ENCODE measurements around the gene CARM1. TPM values are rescaled to one million over a fixed set of nuclear protein-coding genes. Genes with fewer than 3 reads are reported as not detected.

CARM1 gene
- total and polyA plus RNA-seq, 2 of the 13 experiments (the other 11 are each of a cell fraction or from before 2014, with no cell fraction given): 27.6 to 55.8 TPM

- in situ Hi-C loops (cut with HindIII; ENCODE audit: extremely low pct_ligation_motif_present, low pct_unique_long_range_greater_than_20kb) (no loop called here), intact Hi-C loops (cut with micrococcal nuclease; ENCODE audit: unreplicated experiment) (loop anchor here (10.0 kb wide), 1 partner anchor 47 kb away; the partner anchor contains the start of genes TIMM29 and YIPF2)
- no peak overlapping the region for H2AFZ ChIP-seq (ENCODE audit: low read length)
- H3K27ac ChIP-seq (ENCODE audit: extremely low read length, insufficient read depth, low read length): peak overlapping the region; percentile 70
- TSS peak; percentile 29 for BruUV-seq (replicated peaks)
- FAIRE-seq (no peak), DNase-seq (ENCODE audit: low spot score) (no peak), ATAC-seq (no peak)
- H3K4me2 ChIP-seq (ENCODE audit: low read depth, low read length): peak overlapping the region; percentile 29; the same call in 1 of the 2 replicates
- H3K9ac ChIP-seq (ENCODE audit: insufficient read depth, low read depth, low read length): 0 out of 2 replicates have a peak overlapping the region, but pooled peaks have one; percentile 0
- H3K9me3 ChIP-seq (ENCODE audit: low read length): no peaks in the 10 kb centered on the region
- H3K27me3 ChIP-seq (ENCODE audit: control insufficient read depth in 1 of 2, insufficient read depth in 2 of 2, low read length in 2 of 2): no peaks in the 10 kb centered on the region
- 92% methylated on average over 3 of the region's 3 CpGs for WGBS (ENCODE audit: low lambda C conversion rate)
- peaks cover 80% of the 10 kb centered on the region for H3K4me1 ChIP-seq (ENCODE audit: insufficient read depth, low read length)
- peaks cover 4 to 8% of the 10 kb centered on the region in 2 experiments; a peak in 2 of 5 replicates for H3K36me3 ChIP-seq (replicated peaks in 1 of 2; ENCODE audit: control insufficient read depth in 1 of 2, insufficient read depth in 2 of 2, low read length in 2 of 2)
- peaks cover 82% of the 10 kb centered on the region for H3K79me2 ChIP-seq (ENCODE audit: insufficient read depth, low read length)
- H4K20me1 ChIP-seq (ENCODE audit: insufficient read depth, low read length): 0 out of 2 replicates have a peak, but pooled peaks cover 2% of the 10 kb centered on the region
- no peak overlapping the region for H3K4me3 ChIP-seq (replicated peaks in 1 of 3; ENCODE audit: insufficient read depth in 1 of 3, low read depth in 2 of 3, low read length in 3 of 3)
- no peak for TF ChIP-seq MTERF4 (CRISPR knock-in tag; IDR thresholded peaks at IDR 0.05)
- TF ChIP-seq ZNF34 (CRISPR knock-in tag; IDR thresholded peaks at IDR 0.05; ENCODE audit: borderline replicate concordance): 0 out of 2 replicates have a peak, but pooled peaks have one; percentile 17
- CTCF ChIA-PET (ENCODE audit: low intra/inter-chr PET ratio, low total read pairs): no interaction called here
- POLR2A ChIA-PET: interaction anchor here (1.2 kb wide), 1 partner anchor 42 kb away, joined by 5 read pairs; the partner anchor contains the start of gene TMED1
Measured at GRCh38 chr19:10878253-10878652, 6.9 kb downstream of the CARM1 start.

DNA sequence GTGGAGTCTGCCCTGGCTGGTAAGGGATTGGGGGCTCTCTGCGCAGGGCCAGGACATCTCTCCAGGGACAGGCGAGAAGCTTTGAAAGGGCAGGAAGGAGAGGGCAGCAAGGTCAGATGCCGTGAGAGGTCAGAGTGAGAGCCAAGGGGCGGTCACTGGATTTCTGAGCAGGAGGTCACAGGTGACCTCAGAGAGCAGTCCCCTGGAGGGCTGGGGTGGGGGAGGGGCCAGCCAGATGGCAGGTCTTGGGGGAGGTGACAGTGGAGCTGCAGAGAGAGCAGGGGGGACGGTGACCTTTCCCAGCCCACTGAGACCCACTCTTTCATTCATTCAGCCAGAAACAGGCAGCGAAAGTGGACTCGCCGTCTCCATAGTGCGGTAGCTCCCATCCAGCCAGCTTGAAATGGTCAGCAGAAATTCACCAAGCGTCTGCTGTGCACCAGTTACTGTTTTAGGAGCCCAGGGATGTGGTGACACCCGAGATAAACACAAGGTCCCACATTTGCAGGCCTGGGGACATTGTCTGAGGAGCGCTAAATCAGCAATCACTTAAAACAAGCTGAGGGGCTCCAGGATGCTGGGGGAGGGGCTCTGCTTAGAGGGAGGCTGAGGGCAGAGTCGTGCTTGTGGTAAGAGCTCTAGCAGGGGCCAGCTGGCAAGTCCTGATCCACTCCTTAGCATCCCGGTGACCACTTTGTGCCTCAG, 10.2 kb downstream of the CARM1 start:
- no TSS peak for BruUV-seq (replicated peaks)
- Histone ChIP-seq H3K27ac (ENCODE audit: extremely low read length, insufficient read depth, low read length) (peak overlapping the region; percentile 47), H3K27me3 (ENCODE audit: control insufficient read depth in 1 of 2, insufficient read depth in 2 of 2, low read length in 2 of 2) (no peaks in the 10 kb centered on the region), H3K79me2 (ENCODE audit: insufficient read depth, low read length) (peaks cover 66% of the 10 kb centered on the region), H3K4me3 (replicated peaks in 1 of 3; ENCODE audit: insufficient read depth in 1 of 3, low read depth in 2 of 3, low read length in 3 of 3) (no peak overlapping the region), H3K4me1 (ENCODE audit: insufficient read depth, low read length) (peaks cover 56% of the 10 kb centered on the region), H3K36me3 (replicated peaks in 1 of 2; ENCODE audit: control insufficient read depth in 1 of 2, insufficient read depth in 2 of 2, low read length in 2 of 2) (peaks cover 4 to 8% of the 10 kb centered on the region in 2 experiments; a peak in 3 of 5 replicates), H3K4me2 (ENCODE audit: low read depth, low read length) (peak overlapping the region; percentile 39; the same call in 1 of the 2 replicates), H3K9ac (ENCODE audit: insufficient read depth, low read depth, low read length) (peak overlapping the region; percentile 13; the same call in 1 of the 2 replicates), H3K9me3 (ENCODE audit: low read length) (no peaks in the 10 kb centered on the region), H2AFZ (ENCODE audit: low read length) (no peak overlapping the region), H4K20me1 (ENCODE audit: insufficient read depth, low read length) (0 out of 2 replicates have a peak, but pooled peaks cover 2% of the 10 kb centered on the region)
- FAIRE-seq (no peak), ATAC-seq (no peak), DNase-seq (ENCODE audit: low spot score) (no peak)
- intact Hi-C loops (cut with micrococcal nuclease; ENCODE audit: unreplicated experiment): no loop called here
- WGBS (ENCODE audit: low lambda C conversion rate): 84% methylated on average over 14 of the region's 14 CpGs
- ChIA-PET CTCF (ENCODE audit: low intra/inter-chr PET ratio, low total read pairs) (no interaction called here), POLR2A (interaction anchor here (1.2 kb wide), 1 partner anchor 8 kb away, joined by 5 read pairs; no protein-coding TSS in a partner anchor)
- in situ Hi-C loops (cut with HindIII; ENCODE audit: extremely low pct_ligation_motif_present, low pct_unique_long_range_greater_than_20kb): no loop called here
- TF ChIP-seq, protein P1, sequence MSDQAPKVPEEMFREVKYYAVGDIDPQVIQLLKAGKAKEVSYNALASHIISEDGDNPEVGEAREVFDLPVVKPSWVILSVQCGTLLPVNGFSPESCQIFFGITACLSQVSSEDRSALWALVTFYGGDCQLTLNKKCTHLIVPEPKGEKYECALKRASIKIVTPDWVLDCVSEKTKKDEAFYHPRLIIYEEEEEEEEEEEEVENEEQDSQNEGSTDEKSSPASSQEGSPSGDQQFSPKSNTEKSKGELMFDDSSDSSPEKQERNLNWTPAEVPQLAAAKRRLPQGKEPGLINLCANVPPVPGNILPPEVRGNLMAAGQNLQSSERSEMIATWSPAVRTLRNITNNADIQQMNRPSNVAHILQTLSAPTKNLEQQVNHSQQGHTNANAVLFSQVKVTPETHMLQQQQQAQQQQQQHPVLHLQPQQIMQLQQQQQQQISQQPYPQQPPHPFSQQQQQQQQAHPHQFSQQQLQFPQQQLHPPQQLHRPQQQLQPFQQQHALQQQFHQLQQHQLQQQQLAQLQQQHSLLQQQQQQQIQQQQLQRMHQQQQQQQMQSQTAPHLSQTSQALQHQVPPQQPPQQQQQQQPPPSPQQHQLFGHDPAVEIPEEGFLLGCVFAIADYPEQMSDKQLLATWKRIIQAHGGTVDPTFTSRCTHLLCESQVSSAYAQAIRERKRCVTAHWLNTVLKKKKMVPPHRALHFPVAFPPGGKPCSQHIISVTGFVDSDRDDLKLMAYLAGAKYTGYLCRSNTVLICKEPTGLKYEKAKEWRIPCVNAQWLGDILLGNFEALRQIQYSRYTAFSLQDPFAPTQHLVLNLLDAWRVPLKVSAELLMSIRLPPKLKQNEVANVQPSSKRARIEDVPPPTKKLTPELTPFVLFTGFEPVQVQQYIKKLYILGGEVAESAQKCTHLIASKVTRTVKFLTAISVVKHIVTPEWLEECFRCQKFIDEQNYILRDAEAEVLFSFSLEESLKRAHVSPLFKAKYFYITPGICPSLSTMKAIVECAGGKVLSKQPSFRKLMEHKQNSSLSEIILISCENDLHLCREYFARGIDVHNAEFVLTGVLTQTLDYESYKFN (CRISPR knock-in tag; conservative IDR thresholded peaks at IDR 0.05): peak; percentile 44; the same call in 1 of the 2 replicates
- TF ChIP-seq THAP11 (CRISPR knock-in tag; IDR thresholded peaks at IDR 0.05) (0 out of 2 replicates have a peak, but pooled peaks have one; percentile 38), ZKSCAN5 (CRISPR knock-in tag; IDR thresholded peaks at IDR 0.05) (no peak)
